ENCODE measurements around the gene TTLL6. TPM values are rescaled to one million over a fixed set of nuclear protein-coding genes. Genes with fewer than 3 reads are reported as not detected.

The TTLL6 gene
- total RNA-seq, 1 donor from 2014 or later, result not detected

GRCh38 chr17:48850792-48851323, 33.8 kb upstream of the TTLL6 start:
- Histone ChIP-seq H3K9ac (ENCODE audit: low read length) (no peak overlapping the region), H2AFZ (ENCODE audit: low read depth, low read length) (no peak overlapping the region), H3K36me3 (ENCODE audit: insufficient read depth, low read length) (peaks cover 37% of the 10 kb centered on the region), H3K79me2 (ENCODE audit: insufficient read depth, low read length) (no peaks in the 10 kb centered on the region), H3K9me3 (ENCODE audit: insufficient read depth, low read depth, low read length) (no peaks in the 10 kb centered on the region), H3K4me1 (ENCODE audit: insufficient read depth, low read length) (no peaks in the 10 kb centered on the region), H3K4me2 (ENCODE audit: low read length) (no peak overlapping the region), H4K20me1 (ENCODE audit: insufficient read depth, low read length) (no peaks in the 10 kb centered on the region), H3K27ac (ENCODE audit: low read depth, low read length) (no peak overlapping the region), H3K4me3 (ENCODE audit: insufficient read depth, low read depth, low read length) (no peak overlapping the region), H3K27me3 (ENCODE audit: insufficient read depth, low read length) (no peaks in the 10 kb centered on the region)
- FAIRE-seq (no peak), DNase-seq (ENCODE audit: low read depth) (no peak)
- H3K36me3 Mint-ChIP-seq (ENCODE audit: low read depth, unreplicated experiment), result peaks cover 13% of the 10 kb centered on the region
- TF ChIP-seq CTCF (IDR thresholded peaks at IDR 0.05; ENCODE audit: insufficient read depth, low read depth, low read length), result no peak
- TF ChIP-seq EZH2 (IDR thresholded peaks at IDR 0.05; ENCODE audit: insufficient read depth, low read length), result no peak
- H3K27me3 Mint-ChIP-seq (ENCODE audit: low read depth, unreplicated experiment), result no peaks in the 10 kb centered on the region
- no peak overlapping the region for H3K4me3 Mint-ChIP-seq (ENCODE audit: unreplicated experiment)
- no peaks in the 10 kb centered on the region for H3K4me1 Mint-ChIP-seq (ENCODE audit: low read depth, unreplicated experiment)
- H3K9me3 Mint-ChIP-seq (ENCODE audit: unreplicated experiment), result no peaks in the 10 kb centered on the region
- H3K27ac Mint-ChIP-seq (ENCODE audit: unreplicated experiment), result peak overlapping the region; percentile 12

- Histone ChIP-seq H3K9me3 (ENCODE audit: insufficient read depth, low read depth, low read length) (no peaks in the 10 kb centered on the region), H3K4me1 (ENCODE audit: insufficient read depth, low read length) (peaks cover 11% of the 10 kb centered on the region), H4K20me1 (ENCODE audit: insufficient read depth, low read length) (peaks cover 15% of the 10 kb centered on the region), H3K36me3 (ENCODE audit: insufficient read depth, low read length) (peaks cover 17% of the 10 kb centered on the region), H3K4me3 (ENCODE audit: insufficient read depth, low read depth, low read length) (no peak overlapping the region), H3K27me3 (ENCODE audit: insufficient read depth, low read length) (no peaks in the 10 kb centered on the region), H3K9ac (ENCODE audit: low read length) (no peak overlapping the region), H2AFZ (ENCODE audit: low read depth, low read length) (no peak overlapping the region), H3K27ac (ENCODE audit: low read depth, low read length) (no peak overlapping the region), H3K79me2 (ENCODE audit: insufficient read depth, low read length) (peaks cover 3% of the 10 kb centered on the region), H3K4me2 (ENCODE audit: low read length) (no peak overlapping the region)
- H3K36me3 Mint-ChIP-seq (ENCODE audit: low read depth, unreplicated experiment), result peaks cover 14% of the 10 kb centered on the region
- no peak overlapping the region for H3K4me3 Mint-ChIP-seq (ENCODE audit: unreplicated experiment)
- H3K27ac Mint-ChIP-seq (ENCODE audit: unreplicated experiment), result no peak overlapping the region
- FAIRE-seq, result peak; percentile 9
- peaks cover 15% of the 10 kb centered on the region for H3K4me1 Mint-ChIP-seq (ENCODE audit: low read depth, unreplicated experiment)
- peak; percentile 63 for DNase-seq (ENCODE audit: low read depth)
- no peaks in the 10 kb centered on the region for H3K27me3 Mint-ChIP-seq (ENCODE audit: low read depth, unreplicated experiment)
- TF ChIP-seq CTCF (IDR thresholded peaks at IDR 0.05; ENCODE audit: insufficient read depth, low read depth, low read length), result no peak
- no peak for TF ChIP-seq EZH2 (IDR thresholded peaks at IDR 0.05; ENCODE audit: insufficient read depth, low read length)
- no peaks in the 10 kb centered on the region for H3K9me3 Mint-ChIP-seq (ENCODE audit: unreplicated experiment)
Observed at GRCh38 chr17:48843187-48843900, 26.3 kb upstream of the TTLL6 start.

- Mint-ChIP-seq H3K27me3 (ENCODE audit: low read depth, unreplicated experiment) (no peaks in the 10 kb centered on the region), H3K36me3 (ENCODE audit: low read depth, unreplicated experiment) (peaks cover 12% of the 10 kb centered on the region), H3K27ac (ENCODE audit: unreplicated experiment) (no peak overlapping the region), H3K9me3 (ENCODE audit: unreplicated experiment) (no peaks in the 10 kb centered on the region), H3K4me1 (ENCODE audit: low read depth, unreplicated experiment) (peaks cover 18% of the 10 kb centered on the region), H3K4me3 (ENCODE audit: unreplicated experiment) (no peak overlapping the region)
- H3K9me3 ChIP-seq (ENCODE audit: insufficient read depth, low read depth, low read length), result no peaks in the 10 kb centered on the region
- no peak overlapping the region for H3K4me2 ChIP-seq (ENCODE audit: low read length)
- DNase-seq (ENCODE audit: low read depth) (no peak), FAIRE-seq (no peak)
- H3K9ac ChIP-seq (ENCODE audit: low read length), result no peak overlapping the region
- peaks cover 15% of the 10 kb centered on the region for H4K20me1 ChIP-seq (ENCODE audit: insufficient read depth, low read length)
- H3K4me1 ChIP-seq (ENCODE audit: insufficient read depth, low read length), result peaks cover 11% of the 10 kb centered on the region
- no peak overlapping the region for H2AFZ ChIP-seq (ENCODE audit: low read depth, low read length)
- H3K36me3 ChIP-seq (ENCODE audit: insufficient read depth, low read length), result peaks cover 12% of the 10 kb centered on the region
- H3K4me3 ChIP-seq (ENCODE audit: insufficient read depth, low read depth, low read length), result no peak overlapping the region
- TF ChIP-seq EZH2 (IDR thresholded peaks at IDR 0.05; ENCODE audit: insufficient read depth, low read length), result no peak
- no peak for TF ChIP-seq CTCF (IDR thresholded peaks at IDR 0.05; ENCODE audit: insufficient read depth, low read depth, low read length)
- no peaks in the 10 kb centered on the region for H3K27me3 ChIP-seq (ENCODE audit: insufficient read depth, low read length)
- peaks cover 3% of the 10 kb centered on the region for H3K79me2 ChIP-seq (ENCODE audit: insufficient read depth, low read length)
- no peak overlapping the region for H3K27ac ChIP-seq (ENCODE audit: low read depth, low read length)
Observed at GRCh38 chr17:48842746-48843145, 25.7 kb upstream of the TTLL6 start.

Measured in astrocyte (in vitro differentiated cells and primary cell).